Measurements from ENCODE around the gene PLEKHS1. TPM values are rescaled to one million over a fixed set of nuclear protein-coding genes. Genes with fewer than 3 reads are reported as not detected.

PLEKHS1 gene
- total RNA-seq, 1 experiment from 2014 or later: not detected

DNA sequence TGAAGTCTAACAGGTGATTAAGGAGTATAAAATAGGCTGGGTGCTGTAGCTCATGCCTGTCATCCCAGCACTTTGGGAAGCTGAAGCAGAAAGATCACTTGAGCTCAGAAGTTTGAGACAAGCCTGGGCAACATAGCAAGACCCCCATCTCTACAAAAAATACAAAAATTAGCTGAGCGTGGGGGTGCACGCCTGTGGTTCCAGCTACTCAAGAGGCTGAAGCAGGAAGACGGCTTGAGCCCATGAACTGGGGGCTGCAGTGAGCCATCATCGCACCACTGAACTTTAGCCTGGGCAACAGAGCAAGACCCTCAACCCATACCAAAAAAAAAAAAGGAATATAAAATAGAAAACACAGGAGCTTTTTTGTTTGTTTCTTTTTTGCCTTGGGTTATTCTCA is 55.0 kb downstream of the PLEKHS1 start:
- no peaks in the 10 kb centered on the region for H3K23me2 ChIP-seq (ENCODE audit: insufficient read length, low read depth, low read length, poor library complexity, severe bottlenecking)
- H2BK20ac ChIP-seq (ENCODE audit: low read depth, low read length, poor library complexity, severe bottlenecking): no peak overlapping the region
- no peaks in the 10 kb centered on the region for H3K27me3 ChIP-seq (ENCODE audit: insufficient read depth, low read length)
- no peak overlapping the region for H2BK12ac ChIP-seq (ENCODE audit: insufficient read length, low read depth, low read length)
- H3K9me3 ChIP-seq (ENCODE audit: control insufficient read depth, low read depth, low read length): no peaks in the 10 kb centered on the region
- no peak overlapping the region for H3K27ac Mint-ChIP-seq
- H3K9ac ChIP-seq (ENCODE audit: extremely low read depth, insufficient read length, low read length): no peak overlapping the region
- no peak overlapping the region for H4K91ac ChIP-seq (ENCODE audit: insufficient read length, low read depth, low read length)
- H4K20me1 ChIP-seq (ENCODE audit: control insufficient read depth, insufficient read depth, insufficient read length): no peaks in the 10 kb centered on the region
- H3K23ac ChIP-seq (ENCODE audit: insufficient read length, low read depth, low read length): no peak overlapping the region
- no peak overlapping the region for H3K27ac ChIP-seq (ENCODE audit: insufficient read length, low read depth, low read length)
- no peak overlapping the region for H4K5ac ChIP-seq (ENCODE audit: insufficient read length, low read depth, low read length)
- H3K56ac ChIP-seq (ENCODE audit: insufficient read length, low read depth, low read length): no peak overlapping the region
- H3K4me1 Mint-ChIP-seq: no peaks in the 10 kb centered on the region
- no CpG with 5 or more reads among the region's 4 CpGs for WGBS (ENCODE audit: extremely low coverage, insufficient read length, low lambda C conversion rate)
- no peaks in the 10 kb centered on the region for H3K4me1 ChIP-seq (ENCODE audit: insufficient read depth, low read length)
- H2BK120ac ChIP-seq (ENCODE audit: low read depth, low read length, poor library complexity, severe bottlenecking): no peak overlapping the region
- no peaks in the 10 kb centered on the region for H3K9me3 Mint-ChIP-seq
- no peak for DNase-seq
- TF ChIP-seq, protein P1, sequence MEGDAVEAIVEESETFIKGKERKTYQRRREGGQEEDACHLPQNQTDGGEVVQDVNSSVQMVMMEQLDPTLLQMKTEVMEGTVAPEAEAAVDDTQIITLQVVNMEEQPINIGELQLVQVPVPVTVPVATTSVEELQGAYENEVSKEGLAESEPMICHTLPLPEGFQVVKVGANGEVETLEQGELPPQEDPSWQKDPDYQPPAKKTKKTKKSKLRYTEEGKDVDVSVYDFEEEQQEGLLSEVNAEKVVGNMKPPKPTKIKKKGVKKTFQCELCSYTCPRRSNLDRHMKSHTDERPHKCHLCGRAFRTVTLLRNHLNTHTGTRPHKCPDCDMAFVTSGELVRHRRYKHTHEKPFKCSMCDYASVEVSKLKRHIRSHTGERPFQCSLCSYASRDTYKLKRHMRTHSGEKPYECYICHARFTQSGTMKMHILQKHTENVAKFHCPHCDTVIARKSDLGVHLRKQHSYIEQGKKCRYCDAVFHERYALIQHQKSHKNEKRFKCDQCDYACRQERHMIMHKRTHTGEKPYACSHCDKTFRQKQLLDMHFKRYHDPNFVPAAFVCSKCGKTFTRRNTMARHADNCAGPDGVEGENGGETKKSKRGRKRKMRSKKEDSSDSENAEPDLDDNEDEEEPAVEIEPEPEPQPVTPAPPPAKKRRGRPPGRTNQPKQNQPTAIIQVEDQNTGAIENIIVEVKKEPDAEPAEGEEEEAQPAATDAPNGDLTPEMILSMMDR (conservative IDR thresholded peaks at IDR 0.05): no peak
- no peak overlapping the region for H2AFZ ChIP-seq (ENCODE audit: low read length)
- H3K79me2 ChIP-seq (ENCODE audit: insufficient read depth, low read length): no peaks in the 10 kb centered on the region
- H2AK5ac ChIP-seq (ENCODE audit: insufficient read length, low read length): no peak overlapping the region
- H3K79me1 ChIP-seq (ENCODE audit: insufficient read depth, low read depth, low read length, poor library complexity, severe bottlenecking): no peaks in the 10 kb centered on the region
- no peak overlapping the region for H3K4me2 ChIP-seq (ENCODE audit: insufficient read depth, insufficient read length, low read length)
- H3T11ph ChIP-seq (ENCODE audit: low read length): no peak overlapping the region
- H3K27me3 Mint-ChIP-seq (ENCODE audit: low read depth): peaks cover 5% of the 10 kb centered on the region
- no peak overlapping the region for H3K14ac ChIP-seq (ENCODE audit: insufficient read depth, low read length)
- no peak overlapping the region for H3K4ac ChIP-seq (ENCODE audit: low read depth, low read length)
- no peak overlapping the region for H2BK5ac ChIP-seq (ENCODE audit: insufficient read length, low read length)
- no peak overlapping the region for H3K18ac ChIP-seq (ENCODE audit: insufficient read length, low read depth, low read length)
- H4K8ac ChIP-seq (replicated peaks; ENCODE audit: insufficient read length, low read depth, low read length): no peak overlapping the region
- no peaks in the 10 kb centered on the region for H3K36me3 Mint-ChIP-seq (ENCODE audit: insufficient read depth in 1 of 3, low read depth in 3 of 3)
- no peak overlapping the region for H3K4me3 Mint-ChIP-seq
- no peak overlapping the region for H2BK15ac ChIP-seq (ENCODE audit: low read depth, low read length)
